Memory B cell (primary cell): Measurements from ENCODE around the gene HHATL.

Experiments used
- ATAC-seq: fragments of 150-1000 bp; cut with Tn5 transposase; 2 replicates; pipeline ENCODE4 v1.10.0; 2021; ENCODE audit warnings: low read depth, mild to moderate bottlenecking, moderate library complexity
- DNase-seq, 2 donors: peaks; one replicate each; pipeline ENCODE4 v3.0.0; 2022; ENCODE audit warnings: low spot score in 2 of 2
- H3K27ac Mint-ChIP-seq: one replicate; pipeline ENCODE4 v1.8.0; 2022; ENCODE audit warnings: mild to moderate bottlenecking, moderate library complexity, mixed read lengths
- H3K27me3 Mint-ChIP-seq: one replicate; pipeline ENCODE4 v1.8.0; 2022; ENCODE audit warnings: mixed read lengths
- H3K36me3 Mint-ChIP-seq: one replicate; pipeline ENCODE4 v1.8.0; 2022; ENCODE audit warnings: mild to moderate bottlenecking, mixed read lengths
- H3K4me1 Mint-ChIP-seq: one replicate; pipeline ENCODE4 v1.8.0; 2022; ENCODE audit warnings: mixed read lengths
- H3K4me3 Mint-ChIP-seq: one replicate; pipeline ENCODE4 v1.8.0; 2022; ENCODE audit warnings: mild to moderate bottlenecking, moderate library complexity, mixed read lengths
- H3K9me3 Mint-ChIP-seq: one replicate; pipeline ENCODE4 v1.8.0; 2022; ENCODE audit warnings: mixed read lengths

Gene HHATL

DNA sequence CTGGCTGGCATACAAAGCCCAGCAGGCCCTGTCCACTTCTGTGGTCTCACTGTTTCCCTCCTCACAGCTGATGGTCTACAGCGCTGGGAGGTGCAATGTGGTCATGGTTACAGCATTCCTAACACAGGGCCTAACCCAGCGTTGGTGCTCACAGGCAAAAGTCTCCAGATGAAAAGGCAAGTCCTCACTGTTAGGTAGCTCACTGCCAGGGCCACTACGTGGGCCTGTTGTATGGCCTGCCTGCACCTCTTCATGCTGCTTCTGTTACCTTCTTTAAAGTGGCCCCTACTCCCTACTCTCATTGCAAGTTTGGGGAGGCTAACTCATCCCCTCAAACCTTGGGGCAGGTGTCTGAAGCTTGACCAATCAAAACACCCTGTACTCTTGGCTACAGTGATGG is 39.2 kb upstream of the HHATL start:
- DNase-seq = no peak
- Mint-ChIP-seq H3K4me1 (peaks cover 6% of the 10 kb centered on the region), H3K36me3 (no peaks in the 10 kb centered on the region), H3K27me3 (no peaks in the 10 kb centered on the region), H3K9me3 (no peaks in the 10 kb centered on the region), H3K27ac (no peak overlapping the region), H3K4me3 (no peak overlapping the region)
- ATAC-seq = no peak

DNA sequence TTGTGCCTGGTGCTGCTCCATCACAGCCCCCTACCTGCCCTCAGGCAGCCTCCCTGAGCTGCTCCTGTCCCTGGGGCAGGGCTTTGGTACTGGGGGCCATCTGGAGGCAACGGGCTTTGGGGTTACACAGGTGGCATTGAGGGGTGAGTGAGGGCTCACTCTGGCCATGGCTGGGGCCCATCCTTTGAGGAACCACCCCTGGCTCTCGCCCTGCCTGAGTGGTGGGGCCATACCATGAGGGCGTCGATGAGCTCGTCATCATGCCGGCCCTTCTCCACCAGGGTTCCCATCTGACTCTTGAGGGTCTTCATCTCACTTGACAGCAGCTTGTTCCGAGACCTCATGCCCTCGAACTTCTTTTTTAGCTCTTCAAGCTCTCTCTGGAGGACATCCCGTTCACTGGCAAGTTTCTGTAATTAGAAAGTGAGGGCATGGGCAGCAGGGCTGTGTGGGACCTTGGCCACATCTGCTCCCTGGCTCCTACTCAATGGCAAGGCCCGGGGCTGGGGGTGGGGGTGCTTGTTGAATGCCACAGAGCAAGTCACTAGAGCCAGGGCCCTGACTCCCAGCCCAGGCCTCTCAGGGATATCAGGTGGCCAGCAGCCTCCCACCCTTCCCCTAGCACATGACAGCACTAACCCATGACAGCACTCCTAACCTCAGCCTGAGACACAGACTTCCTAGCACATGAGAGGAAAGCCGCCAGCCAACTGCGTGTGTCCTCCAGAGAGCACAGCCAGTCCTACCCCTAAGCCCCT is 37.0 kb upstream of the HHATL start:
- ATAC-seq = no peak
- H3K36me3 Mint-ChIP-seq = no peaks in the 10 kb centered on the region
- peaks cover 6% of the 10 kb centered on the region for H3K4me1 Mint-ChIP-seq
- H3K9me3 Mint-ChIP-seq = no peaks in the 10 kb centered on the region
- no peak overlapping the region for H3K27ac Mint-ChIP-seq
- H3K4me3 Mint-ChIP-seq = no peak overlapping the region
- peaks cover 2% of the 10 kb centered on the region for H3K27me3 Mint-ChIP-seq
- DNase-seq = no peak

DNA sequence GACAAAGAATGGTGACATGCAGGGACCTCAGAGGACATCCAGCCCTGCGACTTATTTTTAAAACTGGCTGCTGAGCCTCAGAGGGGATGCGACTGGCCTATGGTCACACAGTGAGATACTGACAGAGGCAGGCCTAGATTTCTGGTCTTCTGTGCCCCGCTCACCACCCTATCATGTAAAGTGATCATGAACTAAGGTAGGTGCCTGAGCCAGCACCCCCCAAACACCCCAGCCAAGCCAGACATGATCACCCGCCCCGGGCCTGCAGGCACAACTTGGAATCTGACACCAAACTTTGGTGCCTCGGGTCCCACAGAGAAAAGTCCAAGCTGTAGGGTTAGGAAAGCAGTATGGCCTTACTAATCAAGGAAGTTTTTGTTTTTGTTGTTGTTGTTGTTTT is 33.9 kb upstream of the HHATL start:
- H3K9me3 Mint-ChIP-seq = no peaks in the 10 kb centered on the region
- H3K4me3 Mint-ChIP-seq = no peak overlapping the region
- H3K36me3 Mint-ChIP-seq = no peaks in the 10 kb centered on the region
- H3K27me3 Mint-ChIP-seq = peaks cover 2% of the 10 kb centered on the region
- peaks cover 6% of the 10 kb centered on the region for H3K4me1 Mint-ChIP-seq
- no peak for ATAC-seq
- DNase-seq = no peak
- H3K27ac Mint-ChIP-seq = no peak overlapping the region

DNA sequence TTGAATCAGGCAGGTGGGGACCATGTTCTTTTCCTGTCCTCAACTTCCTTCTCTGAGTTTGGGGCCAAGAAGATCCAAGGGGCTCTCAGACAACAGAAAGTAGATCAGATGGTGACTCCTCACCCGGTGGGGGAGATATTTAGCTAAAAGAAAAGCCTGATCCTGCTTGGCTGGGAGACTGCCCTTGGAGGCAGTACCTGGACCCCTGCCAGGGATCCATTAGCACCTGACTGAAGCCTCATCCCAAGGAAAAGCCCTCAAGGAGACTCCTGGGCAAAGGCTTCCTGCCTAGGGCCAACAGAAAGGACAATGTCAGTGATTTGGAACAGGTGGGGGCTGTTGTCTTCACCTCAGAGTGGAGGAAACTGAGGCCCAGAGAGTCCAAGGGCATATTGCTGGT is 33.5 kb upstream of the HHATL start:
- no peak for DNase-seq
- Mint-ChIP-seq H3K36me3 (no peaks in the 10 kb centered on the region), H3K4me1 (peaks cover 6% of the 10 kb centered on the region), H3K4me3 (no peak overlapping the region), H3K27me3 (peaks cover 2% of the 10 kb centered on the region), H3K27ac (no peak overlapping the region), H3K9me3 (no peaks in the 10 kb centered on the region)
- no peak for ATAC-seq

DNA sequence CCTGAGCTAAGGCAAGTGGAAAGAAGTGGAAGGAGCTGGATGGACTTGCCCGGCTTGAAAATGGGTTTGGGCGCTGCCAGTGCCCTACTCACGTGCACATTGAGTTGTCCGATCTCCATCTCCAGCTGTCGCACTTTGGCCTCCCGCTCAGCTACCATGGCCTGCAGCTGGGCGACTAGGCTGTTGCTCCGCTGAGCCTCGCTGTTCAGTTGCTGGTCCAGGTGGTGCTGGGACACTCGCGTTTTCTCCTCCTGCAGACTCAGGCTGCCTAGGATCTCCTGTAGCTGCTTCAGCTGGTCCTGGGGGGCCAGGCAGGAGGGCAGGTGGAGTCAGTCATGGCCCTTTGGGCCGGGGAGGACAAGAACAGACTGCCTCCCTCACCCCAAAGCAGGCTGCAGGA is 33.0 kb upstream of the HHATL start:
- H3K9me3 Mint-ChIP-seq = no peaks in the 10 kb centered on the region
- no peaks in the 10 kb centered on the region for H3K36me3 Mint-ChIP-seq
- DNase-seq = no peak
- H3K27me3 Mint-ChIP-seq = peaks cover 2% of the 10 kb centered on the region
- peaks cover 6% of the 10 kb centered on the region for H3K4me1 Mint-ChIP-seq
- H3K4me3 Mint-ChIP-seq = no peak overlapping the region
- no peak overlapping the region for H3K27ac Mint-ChIP-seq
- no peak for ATAC-seq

DNA sequence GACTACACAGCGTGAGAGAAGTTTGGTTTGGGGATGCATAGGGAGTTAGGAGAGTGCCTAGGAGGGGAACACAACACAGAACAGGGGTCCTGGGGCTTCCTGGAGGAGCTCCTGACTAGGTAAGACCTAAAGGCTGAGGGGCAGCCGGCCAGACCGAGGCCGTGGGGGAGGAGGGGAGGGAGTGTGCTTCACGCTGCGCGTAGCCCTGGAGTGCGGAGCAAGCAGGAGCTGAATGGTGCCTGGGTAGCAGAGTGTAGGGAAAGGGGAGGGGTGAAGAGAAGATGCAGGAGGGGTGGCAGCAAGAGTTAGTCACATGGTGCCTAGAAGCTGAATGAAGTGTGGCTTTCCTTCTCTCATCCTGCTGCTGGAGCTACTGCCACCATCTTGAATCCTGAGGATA is 32.4 kb upstream of the HHATL start:
- no peak for ATAC-seq
- Mint-ChIP-seq H3K4me1 (peaks cover 6% of the 10 kb centered on the region), H3K4me3 (no peak overlapping the region), H3K9me3 (no peaks in the 10 kb centered on the region), H3K27me3 (peaks cover 2% of the 10 kb centered on the region), H3K36me3 (no peaks in the 10 kb centered on the region), H3K27ac (no peak overlapping the region)
- no peak for DNase-seq

DNA sequence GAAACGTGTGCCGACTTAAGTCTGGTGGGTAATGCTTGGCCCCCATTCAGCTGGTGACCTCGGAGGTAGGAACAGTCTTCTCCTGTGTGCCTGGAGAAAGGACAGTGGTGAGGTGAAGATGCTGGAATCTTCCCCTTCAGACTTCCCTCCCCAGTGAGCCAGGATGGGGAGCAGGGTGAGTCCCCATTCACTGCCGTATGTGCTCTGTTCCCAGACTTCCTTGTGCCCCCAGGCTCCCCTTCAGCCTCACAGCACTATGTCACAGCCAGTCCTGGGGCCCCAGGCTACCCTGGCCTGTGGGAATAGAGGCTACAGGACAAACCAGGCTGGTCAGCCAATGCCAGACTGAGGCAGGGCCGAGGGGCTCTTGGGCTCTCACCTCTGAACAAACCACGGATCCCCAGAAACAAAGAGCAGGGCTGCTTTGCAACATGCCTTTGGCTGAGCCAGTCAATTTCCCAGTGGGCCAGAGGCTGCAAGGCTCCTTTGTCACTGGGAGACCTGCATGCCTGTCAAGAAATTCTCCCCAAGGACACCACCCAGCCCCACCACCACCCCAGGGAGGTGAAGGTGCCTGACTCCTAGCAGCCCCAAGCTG is 31.8 kb upstream of the HHATL start:
- Mint-ChIP-seq H3K27ac (no peak overlapping the region), H3K36me3 (no peaks in the 10 kb centered on the region), H3K4me3 (no peak overlapping the region), H3K27me3 (peaks cover 2% of the 10 kb centered on the region), H3K4me1 (peaks cover 6% of the 10 kb centered on the region), H3K9me3 (no peaks in the 10 kb centered on the region)
- ATAC-seq = no peak
- DNase-seq = no peak

DNA sequence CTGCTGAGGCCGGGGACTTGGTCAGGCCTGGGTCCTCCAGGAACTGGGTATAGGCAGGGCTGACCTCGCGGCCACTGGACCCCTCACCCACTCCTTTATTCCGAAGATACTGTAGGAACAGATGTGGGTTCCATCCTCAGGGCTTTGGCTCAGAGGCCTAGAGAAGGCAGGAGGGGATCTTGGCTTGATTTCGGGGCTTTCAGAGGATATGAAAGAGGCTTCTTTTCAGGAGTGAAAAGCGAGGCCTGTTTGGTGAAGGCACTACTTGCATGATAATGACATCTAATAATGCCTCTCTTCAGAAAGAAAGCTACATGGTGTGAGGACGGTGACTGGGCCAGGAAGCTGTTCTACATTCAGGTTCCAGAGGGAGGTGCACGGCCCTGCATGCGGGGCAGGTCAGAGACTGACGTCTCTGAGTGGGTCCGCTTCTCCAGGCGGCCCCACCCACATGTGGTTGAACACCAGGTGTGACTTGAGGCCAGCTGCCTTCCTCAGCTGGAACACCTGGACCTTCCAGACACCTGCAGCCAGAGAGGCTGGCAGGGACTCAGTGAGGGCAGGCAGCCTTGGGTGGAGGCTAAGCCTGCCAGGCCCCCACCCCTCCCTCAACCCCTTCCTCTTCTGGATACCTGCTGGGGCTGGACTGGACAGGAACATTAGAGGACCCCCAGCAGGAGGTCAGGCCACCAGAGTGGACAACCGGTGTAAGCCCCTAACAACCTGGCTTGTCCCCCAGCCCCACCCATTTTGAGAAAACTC is 31.1 kb upstream of the HHATL start:
- no peak overlapping the region for H3K4me3 Mint-ChIP-seq
- ATAC-seq = no peak
- H3K36me3 Mint-ChIP-seq = no peaks in the 10 kb centered on the region
- H3K27ac Mint-ChIP-seq = no peak overlapping the region
- H3K27me3 Mint-ChIP-seq = peaks cover 2% of the 10 kb centered on the region
- peaks cover 2% of the 10 kb centered on the region for H3K4me1 Mint-ChIP-seq
- H3K9me3 Mint-ChIP-seq = no peaks in the 10 kb centered on the region
- no peak for DNase-seq

DNA sequence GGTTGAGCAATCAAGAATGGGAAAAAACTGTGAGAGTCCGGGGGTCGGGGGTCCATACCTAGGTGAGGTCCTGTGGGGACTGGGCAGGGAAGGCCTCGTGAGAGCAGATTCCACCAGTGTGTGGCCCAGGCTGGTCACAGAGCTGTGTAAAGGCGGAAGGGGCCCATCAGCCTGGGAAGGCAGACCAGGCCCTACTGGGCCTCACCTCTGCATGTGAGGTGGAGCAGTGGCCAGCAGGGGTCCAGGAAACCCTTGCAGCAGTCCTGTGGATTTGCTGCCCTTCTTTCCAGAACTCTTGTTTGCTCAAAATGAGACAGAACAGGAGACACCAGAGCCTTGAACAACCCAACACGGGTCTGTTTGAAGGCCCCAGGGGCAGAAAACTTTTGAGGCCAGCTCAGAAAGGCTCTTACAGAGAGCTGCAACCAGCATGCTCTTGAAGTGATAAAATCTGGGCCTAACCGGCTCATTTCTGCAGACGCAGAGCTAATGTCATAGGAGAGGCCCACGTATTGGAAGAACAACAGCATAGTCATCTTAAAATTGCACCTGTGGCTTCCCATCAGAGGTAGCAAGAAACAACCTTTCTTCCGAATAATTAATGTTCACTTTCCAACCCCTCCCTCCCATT is 30.3 kb upstream of the HHATL start:
- H3K4me1 Mint-ChIP-seq = no peaks in the 10 kb centered on the region
- no peak overlapping the region for H3K4me3 Mint-ChIP-seq
- no peak overlapping the region for H3K27ac Mint-ChIP-seq
- H3K9me3 Mint-ChIP-seq = no peaks in the 10 kb centered on the region
- DNase-seq (no peak), ATAC-seq (no peak)
- no peaks in the 10 kb centered on the region for H3K36me3 Mint-ChIP-seq
- H3K27me3 Mint-ChIP-seq = peaks cover 2% of the 10 kb centered on the region

DNA sequence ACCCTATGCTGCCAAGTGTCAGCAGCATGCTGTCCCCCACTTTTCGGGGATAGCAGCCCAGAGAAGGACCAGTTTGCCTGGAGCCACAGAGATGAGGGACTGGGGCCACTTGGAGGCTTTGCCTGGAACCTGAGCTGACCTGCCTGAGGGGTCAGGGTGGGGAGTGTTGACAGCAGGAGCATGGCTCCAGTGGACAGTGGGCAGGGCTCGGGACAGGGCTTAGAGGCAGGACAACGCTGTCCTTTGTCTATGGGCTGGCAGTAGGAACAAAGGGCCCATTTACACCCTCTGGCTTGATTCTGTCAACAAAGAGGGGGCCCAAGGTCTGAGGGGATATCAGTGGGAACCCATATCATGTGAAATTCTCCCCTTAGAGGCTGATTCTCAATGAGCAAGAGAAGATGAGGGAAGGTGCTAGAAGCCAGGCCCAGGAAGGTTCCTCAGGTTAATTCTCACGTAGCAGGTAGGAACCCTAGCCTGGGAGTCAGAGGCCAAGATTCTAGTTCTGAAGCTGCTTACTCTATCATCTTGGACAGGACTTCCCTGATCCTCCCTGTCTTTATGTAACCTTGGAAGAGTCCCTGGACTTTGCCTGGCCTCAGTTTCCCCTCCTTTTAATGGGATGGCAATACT is 29.7 kb upstream of the HHATL start:
- no peak overlapping the region for H3K4me3 Mint-ChIP-seq
- H3K4me1 Mint-ChIP-seq = no peaks in the 10 kb centered on the region
- DNase-seq (no peak), ATAC-seq (no peak)
- peaks cover 2% of the 10 kb centered on the region for H3K27me3 Mint-ChIP-seq
- H3K9me3 Mint-ChIP-seq = no peaks in the 10 kb centered on the region
- H3K36me3 Mint-ChIP-seq = no peaks in the 10 kb centered on the region
- no peak overlapping the region for H3K27ac Mint-ChIP-seq

DNA sequence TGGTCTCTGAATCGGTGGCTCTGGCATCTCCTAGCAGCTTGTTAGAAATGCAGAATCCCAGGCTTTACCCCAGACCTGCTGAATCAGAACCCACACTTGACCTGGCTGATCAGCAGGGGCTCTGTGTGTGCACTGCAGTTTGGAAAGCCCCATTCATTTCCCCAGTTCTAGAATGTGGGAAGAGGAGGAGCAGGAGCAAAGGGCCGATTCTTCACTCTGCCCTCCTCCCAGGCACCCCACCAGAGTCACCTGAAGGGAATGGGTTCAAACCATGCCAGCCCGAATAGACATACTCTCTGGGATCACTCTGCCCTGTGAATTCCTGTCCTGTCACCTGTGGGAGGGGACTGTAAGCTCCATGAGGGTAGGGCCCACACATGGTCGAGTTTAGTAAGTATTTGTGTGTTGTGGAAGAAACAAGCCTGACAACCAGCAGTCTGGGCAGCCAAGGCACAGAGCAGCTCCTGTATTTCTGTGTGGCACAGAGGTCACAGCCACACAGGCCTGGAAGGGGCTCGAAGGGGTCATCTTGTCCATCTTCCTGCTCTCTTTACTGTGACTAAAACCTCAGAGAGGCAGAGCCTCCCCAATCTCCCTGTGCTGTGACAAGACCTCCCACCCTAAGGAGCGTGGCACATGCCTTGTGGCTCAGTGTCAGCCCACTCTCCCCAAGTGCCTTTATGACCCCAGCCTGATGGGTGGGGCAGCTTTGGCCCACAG is 29.0 kb upstream of the HHATL start:
- Mint-ChIP-seq H3K27me3 (peaks cover 2% of the 10 kb centered on the region), H3K4me1 (no peaks in the 10 kb centered on the region), H3K27ac (no peak overlapping the region), H3K36me3 (no peaks in the 10 kb centered on the region), H3K9me3 (no peaks in the 10 kb centered on the region), H3K4me3 (no peak overlapping the region)
- ATAC-seq (no peak), DNase-seq (no peak)

DNA sequence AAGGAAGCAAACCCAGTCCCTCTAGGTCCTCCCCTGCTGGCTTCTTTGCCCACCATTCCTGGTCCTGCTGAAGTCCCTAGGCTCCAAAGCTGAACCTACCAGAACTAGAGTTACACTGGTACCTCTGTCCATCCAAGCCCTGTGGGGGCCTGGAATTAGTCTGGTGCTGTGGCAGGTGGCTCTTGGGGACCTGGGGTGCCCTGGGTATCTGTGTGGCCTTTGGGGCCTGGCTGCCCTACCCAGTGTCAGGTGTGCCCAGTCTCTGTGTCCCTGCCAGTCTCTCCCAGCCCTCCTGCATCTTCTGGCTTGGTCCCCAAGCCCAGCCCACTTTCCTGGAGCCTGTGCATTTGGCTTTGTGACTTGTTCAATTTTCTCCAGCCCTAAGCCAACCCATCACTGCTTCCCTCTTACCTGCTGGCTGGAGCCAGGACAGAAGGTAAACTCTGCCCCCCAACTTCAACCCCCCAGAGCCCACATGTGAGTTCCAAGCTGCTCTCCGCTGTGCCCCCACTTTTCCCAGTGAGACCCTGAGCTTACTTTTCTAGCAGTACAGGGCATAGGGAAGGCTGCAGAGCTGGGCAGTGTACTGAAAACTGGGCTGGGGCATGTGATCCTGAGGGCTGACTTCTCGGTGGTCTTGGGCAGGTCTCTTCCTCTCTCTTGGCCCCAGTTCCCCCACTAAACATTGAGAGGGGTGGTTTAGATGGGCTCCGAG is 28.3 kb upstream of the HHATL start:
- no peak for ATAC-seq
- Mint-ChIP-seq H3K27ac (no peak overlapping the region), H3K4me3 (no peak overlapping the region), H3K9me3 (no peaks in the 10 kb centered on the region), H3K36me3 (no peaks in the 10 kb centered on the region), H3K4me1 (no peaks in the 10 kb centered on the region), H3K27me3 (peaks cover 2% of the 10 kb centered on the region)
- no peak for DNase-seq

DNA sequence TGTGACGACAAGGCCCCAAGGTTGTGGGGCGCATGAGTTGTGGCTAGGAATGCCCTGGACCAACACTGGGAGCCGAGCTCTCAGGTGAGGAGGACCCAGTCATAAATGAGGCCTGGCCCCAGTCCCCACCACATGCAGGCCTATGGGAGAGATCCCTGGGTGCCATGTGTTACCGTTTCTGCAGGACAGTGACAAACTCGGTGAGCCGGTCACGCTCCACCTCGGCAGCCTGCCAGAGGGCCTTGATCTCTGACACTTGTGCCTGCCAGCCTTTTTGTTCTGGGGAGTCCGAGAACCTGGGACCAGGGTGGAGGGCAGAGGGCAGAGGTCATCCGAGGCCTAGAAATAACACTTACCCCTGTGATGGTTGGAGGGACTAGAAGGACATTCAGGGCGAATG is 27.7 kb upstream of the HHATL start:
- Mint-ChIP-seq H3K9me3 (no peaks in the 10 kb centered on the region), H3K27me3 (peaks cover 4% of the 10 kb centered on the region), H3K4me1 (no peaks in the 10 kb centered on the region), H3K36me3 (no peaks in the 10 kb centered on the region), H3K27ac (no peak overlapping the region), H3K4me3 (no peak overlapping the region)
- DNase-seq (no peak), ATAC-seq (no peak)
